ENCODE data around the gene BSG. TPM values are rescaled to one million over a fixed set of nuclear protein-coding genes. Genes with fewer than 3 reads are reported as not detected.

Gene BSG
- total and polyA plus RNA-seq, 2 donors (not counting 1 experiment from before 2014, with no cell fraction given) = 246 to 325 TPM

- Histone ChIP-seq H4K20me1 (ENCODE audit: control insufficient read depth, extremely low read depth, insufficient read depth, low read length) (no peaks in the 10 kb centered on the region), H3K9ac (ENCODE audit: insufficient read depth, low read length) (peak overlapping the region; percentile 46), H3K4me3 (replicated peaks in 1 of 4; ENCODE audit: control extremely low read depth in 1 of 4, insufficient read depth in 1 of 4, low read depth in 3 of 4, low read length in 4 of 4) (peak overlapping the region; percentile 38 to 78 (median 55)), H3K9me3 (ENCODE audit: control insufficient read depth, insufficient read depth, low read depth, low read length) (no peaks in the 10 kb centered on the region), H3K27ac (ENCODE audit: insufficient read depth, low read length) (peak overlapping the region; percentile 81), H3K27me3 (ENCODE audit: control insufficient read depth, insufficient read depth, low read length) (no peaks in the 10 kb centered on the region), H2AFZ (ENCODE audit: low read length) (peak overlapping the region; percentile 66), H3K4me2 (ENCODE audit: extremely low read depth, insufficient read depth, low read length) (peak overlapping the region; percentile 61), H3K36me3 (ENCODE audit: control insufficient read depth, insufficient read depth, low read length) (no peaks in the 10 kb centered on the region), H3K4me1 (ENCODE audit: control insufficient read depth, extremely low read depth, insufficient read depth, low read length) (peaks cover 16% of the 10 kb centered on the region), H3K79me2 (ENCODE audit: control insufficient read depth, insufficient read depth, low read length) (peaks cover 31% of the 10 kb centered on the region)
- peak; percentile 30 for DNase-seq (ENCODE audit: low read depth in 2 of 2)
- no peak for TF ChIP-seq CTCF (conservative IDR thresholded peaks at IDR 0.05 in 1 of 2, IDR thresholded peaks at IDR 0.05 in 1 of 2; ENCODE audit: low read depth in 1 of 2, low read length in 2 of 2)
- no peak for TF ChIP-seq EZH2 (IDR thresholded peaks at IDR 0.05; ENCODE audit: low read length, missing control alignments)
Observed at GRCh38 chr19:570937-571565, 1.3 kb upstream of the BSG start.

GRCh38 chr19:571566-571974 lies 826 bp upstream of the BSG start:
- peak; percentile 40 to 51 for DNase-seq (ENCODE audit: low read depth in 2 of 2)
- H3K79me2 ChIP-seq (ENCODE audit: control insufficient read depth, insufficient read depth, low read length) = peaks cover 36% of the 10 kb centered on the region
- H3K36me3 ChIP-seq (ENCODE audit: control insufficient read depth, insufficient read depth, low read length) = no peaks in the 10 kb centered on the region
- H3K4me2 ChIP-seq (ENCODE audit: extremely low read depth, insufficient read depth, low read length) = peak overlapping the region; percentile 61
- H4K20me1 ChIP-seq (ENCODE audit: control insufficient read depth, extremely low read depth, insufficient read depth, low read length) = no peaks in the 10 kb centered on the region
- H3K9me3 ChIP-seq (ENCODE audit: control insufficient read depth, insufficient read depth, low read depth, low read length) = no peaks in the 10 kb centered on the region
- peak overlapping the region; percentile 81 for H3K27ac ChIP-seq (ENCODE audit: insufficient read depth, low read length)
- peak overlapping the region; percentile 66 for H2AFZ ChIP-seq (ENCODE audit: low read length)
- TF ChIP-seq CTCF (conservative IDR thresholded peaks at IDR 0.05 in 1 of 2, IDR thresholded peaks at IDR 0.05 in 1 of 2; ENCODE audit: low read depth in 1 of 2, low read length in 2 of 2) = no peak
- no peak for TF ChIP-seq EZH2 (IDR thresholded peaks at IDR 0.05; ENCODE audit: low read length, missing control alignments)
- H3K9ac ChIP-seq (ENCODE audit: insufficient read depth, low read length) = peak overlapping the region; percentile 46
- H3K27me3 ChIP-seq (ENCODE audit: control insufficient read depth, insufficient read depth, low read length) = no peaks in the 10 kb centered on the region
- peak overlapping the region; percentile 38 to 78 (median 55) for H3K4me3 ChIP-seq (replicated peaks in 1 of 4; ENCODE audit: control extremely low read depth in 1 of 4, insufficient read depth in 1 of 4, low read depth in 3 of 4, low read length in 4 of 4)
- H3K4me1 ChIP-seq (ENCODE audit: control insufficient read depth, extremely low read depth, insufficient read depth, low read length) = peaks cover 20% of the 10 kb centered on the region

- Histone ChIP-seq H3K4me2 (ENCODE audit: extremely low read depth, insufficient read depth, low read length) (peak overlapping the region; percentile 98), H3K9ac (ENCODE audit: insufficient read depth, low read length) (peak overlapping the region; percentile 91), H3K27me3 (ENCODE audit: control insufficient read depth, insufficient read depth, low read length) (no peaks in the 10 kb centered on the region), H3K79me2 (ENCODE audit: control insufficient read depth, insufficient read depth, low read length) (peaks cover 50% of the 10 kb centered on the region), H4K20me1 (ENCODE audit: control insufficient read depth, extremely low read depth, insufficient read depth, low read length) (no peaks in the 10 kb centered on the region), H3K9me3 (ENCODE audit: control insufficient read depth, insufficient read depth, low read depth, low read length) (no peaks in the 10 kb centered on the region), H3K4me3 (replicated peaks in 1 of 4; ENCODE audit: control extremely low read depth in 1 of 4, insufficient read depth in 1 of 4, low read depth in 3 of 4, low read length in 4 of 4) (peak overlapping the region; percentile 82 to 94 (median 89)), H3K27ac (ENCODE audit: insufficient read depth, low read length) (peak overlapping the region; percentile 77), H3K4me1 (ENCODE audit: control insufficient read depth, extremely low read depth, insufficient read depth, low read length) (peaks cover 20% of the 10 kb centered on the region), H2AFZ (ENCODE audit: low read length) (no peak overlapping the region), H3K36me3 (ENCODE audit: control insufficient read depth, insufficient read depth, low read length) (peaks cover 2% of the 10 kb centered on the region)
- DNase-seq (ENCODE audit: low read depth in 2 of 2) = peak; percentile 45 to 65
- TF ChIP-seq CTCF (conservative IDR thresholded peaks at IDR 0.05 in 1 of 2, IDR thresholded peaks at IDR 0.05 in 1 of 2; ENCODE audit: low read depth in 1 of 2, low read length in 2 of 2) (no peak), EZH2 (IDR thresholded peaks at IDR 0.05; ENCODE audit: low read length, missing control alignments) (no peak)
Observed at GRCh38 chr19:572743-573518, 535 bp downstream of the BSG start.
